ENCODE data around the gene ABHD17C. TPM values are rescaled to one million over a fixed set of nuclear protein-coding genes. Genes with fewer than 3 reads are reported as not detected.

Gene ABHD17C
- total RNA-seq, 1 donor from 2014 or later, result 9.3 TPM

DNA sequence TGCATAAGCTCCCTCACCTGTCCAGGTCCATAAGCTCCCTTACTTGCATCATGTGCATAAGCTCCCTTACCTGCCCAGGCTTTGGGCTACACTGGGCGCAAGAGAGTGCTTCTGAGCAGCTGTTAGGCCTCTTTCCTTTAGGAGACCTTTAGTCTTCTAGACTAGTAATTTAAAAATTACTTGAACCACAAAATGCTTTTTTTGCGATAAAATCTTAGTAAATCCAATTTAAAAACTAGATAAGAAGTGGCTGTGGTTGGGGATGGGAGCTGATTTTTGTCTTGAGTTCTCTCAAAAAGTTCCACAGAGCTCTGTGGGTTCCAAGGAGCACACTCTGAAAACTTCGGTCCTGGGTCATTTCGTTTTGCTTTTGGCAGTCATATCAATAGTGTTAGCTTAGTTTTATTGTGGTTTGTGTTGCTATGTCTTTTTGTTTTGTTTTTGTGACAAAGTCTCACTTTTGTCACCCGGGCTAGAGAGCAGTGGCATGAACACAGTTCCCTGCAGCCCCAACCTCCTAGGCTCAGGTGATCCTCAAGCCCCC is 90.8 kb downstream of the ABHD17C start:
- no peaks in the 10 kb centered on the region for H3K36me3 ChIP-seq
- no peak overlapping the region for H3K4me2 ChIP-seq
- H3K4me1 ChIP-seq, result peaks cover 2% of the 10 kb centered on the region
- no peaks in the 10 kb centered on the region for H3K9me3 ChIP-seq (ENCODE audit: low read depth)
- Mint-ChIP-seq H3K4me3 (no peak overlapping the region), H3K36me3 (no peaks in the 10 kb centered on the region), H3K9me3 (no peaks in the 10 kb centered on the region), H3K27me3 (ENCODE audit: insufficient read depth, low read depth) (peaks cover 11% of the 10 kb centered on the region), H3K4me1 (peaks cover 2% of the 10 kb centered on the region), H3K27ac (no peak overlapping the region)
- TF ChIP-seq EZH2 (IDR thresholded peaks at IDR 0.05), result no peak
- TF ChIP-seq EZH2phosphoT487 (IDR thresholded peaks at IDR 0.05), result no peak
- TF ChIP-seq, protein P1, sequence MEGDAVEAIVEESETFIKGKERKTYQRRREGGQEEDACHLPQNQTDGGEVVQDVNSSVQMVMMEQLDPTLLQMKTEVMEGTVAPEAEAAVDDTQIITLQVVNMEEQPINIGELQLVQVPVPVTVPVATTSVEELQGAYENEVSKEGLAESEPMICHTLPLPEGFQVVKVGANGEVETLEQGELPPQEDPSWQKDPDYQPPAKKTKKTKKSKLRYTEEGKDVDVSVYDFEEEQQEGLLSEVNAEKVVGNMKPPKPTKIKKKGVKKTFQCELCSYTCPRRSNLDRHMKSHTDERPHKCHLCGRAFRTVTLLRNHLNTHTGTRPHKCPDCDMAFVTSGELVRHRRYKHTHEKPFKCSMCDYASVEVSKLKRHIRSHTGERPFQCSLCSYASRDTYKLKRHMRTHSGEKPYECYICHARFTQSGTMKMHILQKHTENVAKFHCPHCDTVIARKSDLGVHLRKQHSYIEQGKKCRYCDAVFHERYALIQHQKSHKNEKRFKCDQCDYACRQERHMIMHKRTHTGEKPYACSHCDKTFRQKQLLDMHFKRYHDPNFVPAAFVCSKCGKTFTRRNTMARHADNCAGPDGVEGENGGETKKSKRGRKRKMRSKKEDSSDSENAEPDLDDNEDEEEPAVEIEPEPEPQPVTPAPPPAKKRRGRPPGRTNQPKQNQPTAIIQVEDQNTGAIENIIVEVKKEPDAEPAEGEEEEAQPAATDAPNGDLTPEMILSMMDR (IDR thresholded peaks at IDR 0.05), result no peak
- no peak overlapping the region for H3K4me3 ChIP-seq
- H3F3A ChIP-seq (ENCODE audit: low read depth), result no peaks in the 10 kb centered on the region
- no peak overlapping the region for H3K27ac ChIP-seq
- no peak overlapping the region for H2AFZ ChIP-seq (replicated peaks)
- no peaks in the 10 kb centered on the region for H3K79me2 ChIP-seq (ENCODE audit: low read depth)
- DNase-seq (ENCODE audit: low spot score), result no peak
- peaks cover 24% of the 10 kb centered on the region for H3K27me3 ChIP-seq
- no peak overlapping the region for H3K9ac ChIP-seq
- H4K20me1 ChIP-seq (ENCODE audit: low read depth), result no peaks in the 10 kb centered on the region

DNA sequence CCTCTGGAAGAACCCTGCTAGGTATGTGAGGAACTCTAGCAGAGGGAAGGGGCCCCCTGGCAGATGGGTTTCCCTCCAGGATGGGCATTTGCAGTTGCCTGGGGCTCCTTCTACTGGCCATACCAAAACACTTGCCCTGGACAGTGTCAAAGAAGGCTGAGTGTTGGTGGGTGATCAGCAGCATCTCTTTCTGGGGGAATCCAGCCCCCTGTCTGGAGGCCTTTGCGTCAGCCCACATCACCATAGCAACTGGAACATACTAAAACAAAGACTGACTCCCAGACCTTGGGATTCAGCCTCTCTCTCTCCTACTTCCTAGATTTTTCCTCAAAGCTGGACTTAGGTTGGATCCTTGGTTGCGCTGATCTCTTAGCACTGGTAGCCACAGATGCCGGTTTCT is 92.2 kb downstream of the ABHD17C start:
- TF ChIP-seq EZH2phosphoT487 (IDR thresholded peaks at IDR 0.05) (no peak), EZH2 (IDR thresholded peaks at IDR 0.05) (no peak)
- TF ChIP-seq, protein P1 (IDR thresholded peaks at IDR 0.05), result peak; percentile 32
- H3K27me3 ChIP-seq, result peaks cover 10% of the 10 kb centered on the region
- H3K4me3 Mint-ChIP-seq, result no peak overlapping the region
- H3K9me3 ChIP-seq (ENCODE audit: low read depth), result no peaks in the 10 kb centered on the region
- H3K4me1 Mint-ChIP-seq, result peaks cover 2% of the 10 kb centered on the region
- no peaks in the 10 kb centered on the region for H3K9me3 Mint-ChIP-seq
- H2AFZ ChIP-seq (replicated peaks), result no peak overlapping the region
- no peaks in the 10 kb centered on the region for H3K36me3 Mint-ChIP-seq
- H3K36me3 ChIP-seq, result no peaks in the 10 kb centered on the region
- no peak overlapping the region for H3K4me3 ChIP-seq
- H3K27me3 Mint-ChIP-seq (ENCODE audit: insufficient read depth, low read depth), result peaks cover 4% of the 10 kb centered on the region
- no peaks in the 10 kb centered on the region for H4K20me1 ChIP-seq (ENCODE audit: low read depth)
- no peak overlapping the region for H3K27ac ChIP-seq
- no peaks in the 10 kb centered on the region for H3K79me2 ChIP-seq (ENCODE audit: low read depth)
- peak; percentile 41 for DNase-seq (ENCODE audit: low spot score)
- no peaks in the 10 kb centered on the region for H3K4me1 ChIP-seq
- no peak overlapping the region for H3K27ac Mint-ChIP-seq
- H3F3A ChIP-seq (ENCODE audit: low read depth), result no peaks in the 10 kb centered on the region
- H3K4me2 ChIP-seq, result no peak overlapping the region
- H3K9ac ChIP-seq, result no peak overlapping the region

DNA sequence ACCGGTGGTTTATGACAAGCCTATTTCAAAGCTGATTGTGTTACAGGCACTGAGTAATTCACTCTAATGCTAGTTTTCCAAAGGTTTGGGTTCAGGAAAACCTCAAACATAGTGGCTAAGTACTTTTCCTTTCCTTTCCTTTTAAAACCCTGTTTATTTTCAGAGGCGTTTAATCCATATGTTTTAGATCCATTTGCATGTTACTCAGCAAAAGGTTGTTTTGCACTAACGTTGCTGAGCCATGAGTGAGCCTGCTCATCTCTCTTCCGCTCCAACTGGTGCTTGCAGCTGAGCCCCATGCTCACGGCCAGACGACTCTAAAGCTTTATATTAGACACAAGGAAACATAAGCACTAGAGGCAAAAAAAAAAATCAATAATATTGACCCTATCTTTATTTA is 93.4 kb downstream of the ABHD17C start:
- H3K9me3 Mint-ChIP-seq, result no peaks in the 10 kb centered on the region
- Histone ChIP-seq H3F3A (ENCODE audit: low read depth) (no peaks in the 10 kb centered on the region), H3K27me3 (no peaks in the 10 kb centered on the region), H3K4me3 (no peak overlapping the region), H4K20me1 (ENCODE audit: low read depth) (no peaks in the 10 kb centered on the region), H3K4me1 (no peaks in the 10 kb centered on the region), H3K9me3 (ENCODE audit: low read depth) (no peaks in the 10 kb centered on the region), H2AFZ (replicated peaks) (no peak overlapping the region), H3K79me2 (ENCODE audit: low read depth) (no peaks in the 10 kb centered on the region), H3K9ac (no peak overlapping the region), H3K27ac (no peak overlapping the region), H3K4me2 (no peak overlapping the region), H3K36me3 (no peaks in the 10 kb centered on the region)
- no peak for DNase-seq (ENCODE audit: low spot score)
- H3K4me3 Mint-ChIP-seq, result no peak overlapping the region
- H3K4me1 Mint-ChIP-seq, result peaks cover 2% of the 10 kb centered on the region
- peaks cover 6% of the 10 kb centered on the region for H3K27me3 Mint-ChIP-seq (ENCODE audit: insufficient read depth, low read depth)
- H3K27ac Mint-ChIP-seq, result no peak overlapping the region
- no peak for TF ChIP-seq EZH2phosphoT487 (IDR thresholded peaks at IDR 0.05)
- TF ChIP-seq EZH2 (IDR thresholded peaks at IDR 0.05), result no peak
- TF ChIP-seq, protein P1 (IDR thresholded peaks at IDR 0.05), result no peak
- no peaks in the 10 kb centered on the region for H3K36me3 Mint-ChIP-seq
